HepG2 (cell line): ENCODE data around the gene TMED3. TPM values are rescaled to one million over a fixed set of nuclear protein-coding genes. Genes with fewer than 3 reads are reported as not detected.

Source experiments
- ARNT ChIP-seq: fragments of 450-650 bp; IDR thresholded peaks from 2 replicates; pipeline ENCODE4 v1.6.1; 2017
- ATRX ChIP-seq: sonication (generic); formaldehyde crosslinking; IDR thresholded peaks from 2 replicates; pipeline ENCODE4 v1.4.0; 2020; ENCODE audit warnings: missing genetic modification reagents, borderline replicate concordance
- CBFB ChIP-seq: sonication (generic); formaldehyde crosslinking; IDR thresholded peaks from 2 replicates; pipeline ENCODE4 v1.4.0; 2020; ENCODE audit warnings: missing genetic modification reagents
- HIC2 ChIP-seq: sonication (generic); formaldehyde crosslinking; IDR thresholded peaks from 2 replicates; pipeline ENCODE4 v1.9.0; 2022; ENCODE audit warnings: low read depth, missing genetic modification reagents
- HNRNPH1 ChIP-seq: fragments of 200-400 bp; formaldehyde crosslinking; optimal IDR thresholded peaks from 2 replicates; pipeline ENCODE3; 2017; ENCODE audit warnings: mild to moderate bottlenecking, low read depth, low read length
- PLRG1 ChIP-seq: fragments of 450-650 bp; conservative IDR thresholded peaks from 2 replicates; pipeline ENCODE4 v1.6.1; 2016
- POGZ ChIP-seq: sonication (generic); formaldehyde crosslinking; IDR thresholded peaks from 2 replicates; pipeline ENCODE4 v1.4.0; 2020; ENCODE audit warnings: mild to moderate bottlenecking, missing genetic modification reagents
- SPEN ChIP-seq: sonication (generic); formaldehyde crosslinking; IDR thresholded peaks from 2 replicates; pipeline ENCODE4 v1.5.1; 2020; ENCODE audit warnings: low read depth, mild to moderate bottlenecking, missing genetic modification reagents
- ZFYVE20 ChIP-seq: sonication (generic); formaldehyde crosslinking; IDR thresholded peaks from 2 replicates; pipeline ENCODE4 v1.8.0; 2023; ENCODE audit warnings: low read depth, mild to moderate bottlenecking, moderate library complexity, missing genetic modification reagents, borderline replicate concordance
- ZNF251 ChIP-seq: sonication (generic); formaldehyde crosslinking; IDR thresholded peaks from 2 replicates; pipeline ENCODE4 v1.9.0; 2021; ENCODE audit warnings: mild to moderate bottlenecking, missing genetic modification reagents
- ZNF326 ChIP-seq: sonication (generic); formaldehyde crosslinking; IDR thresholded peaks from 2 replicates; pipeline ENCODE4 v1.4.0; 2020; ENCODE audit warnings: missing genetic modification reagents, borderline replicate concordance
- ZNF761 ChIP-seq: sonication (generic); formaldehyde crosslinking; conservative IDR thresholded peaks from 2 replicates; pipeline ENCODE4 v1.4.0; 2020; ENCODE audit warnings: mild to moderate bottlenecking, missing genetic modification reagents
- ZNF891 ChIP-seq: sonication (generic); formaldehyde crosslinking; IDR thresholded peaks from 2 replicates; pipeline ENCODE4 v1.5.0; 2020; ENCODE audit warnings: mild to moderate bottlenecking, missing genetic modification reagents
- polyA plus RNA-seq, 8 experiments: library from polyadenylated mRNA; depleted of rRNA in 3 of 8; stranded (reverse) in 7 of 8; unstranded in 1 of 8; fragments of >200 nt; fragmentation: Illumina TruSeq in 4 of 8; extraction: Trizol in 4 of 8; gene quantifications; 2 replicates each; pipeline versions ENCODE4 v1.2.1 to v1.2.3, GENCODE V29; 2011 to 2016; ENCODE audit warnings: low read depth in 4 of 8, missing spikeins in 1 of 8, mixed read lengths in 1 of 8; ENCODE audit not compliant: insufficient read depth in 1 of 8
- total RNA-seq, 5 experiments: library from RNA; depleted of rRNA; stranded (reverse); fragments of >200 nt; fragmentation: Illumina TruSeq; extraction: Trizol; gene quantifications; 2 replicates each; pipeline ENCODE4 v1.2.3, GENCODE V29; 2016; ENCODE audit warnings: low read depth in 1 of 5
- TF ChIP-seq, protein P1 (sequence below): sonication (generic); formaldehyde crosslinking; IDR thresholded peaks from 2 replicates; pipeline ENCODE4 v1.4.0; 2020; ENCODE audit warnings: missing genetic modification reagents, borderline replicate concordance
- TF ChIP-seq, protein P2 (sequence below): sonication (generic); formaldehyde crosslinking; IDR thresholded peaks from 2 replicates; pipeline ENCODE4 v1.5.1; 2020; ENCODE audit warnings: missing genetic modification reagents, mild to moderate bottlenecking, borderline replicate concordance
- TF ChIP-seq, protein P3 (sequence below): IDR thresholded peaks from 2 replicates; pipeline ENCODE4 v1.6.1; 2012; ENCODE audit warnings: inconsistent platforms
- TF ChIP-seq, protein P4 (sequence below): sonication (generic); formaldehyde crosslinking; IDR thresholded peaks from 2 replicates; pipeline ENCODE4 v1.8.1; 2023; ENCODE audit warnings: mild to moderate bottlenecking, moderate library complexity, missing genetic modification reagents

Gene TMED3
- total and polyA plus RNA-seq, 2 of the 13 experiments (the other 11 are each of a cell fraction or from before 2014, with no cell fraction given), result 125 to 155 TPM

GRCh38 chr15:79310985-79311900 is at the start of gene TMED3 (continued):
- TF ChIP-seq, protein P1, sequence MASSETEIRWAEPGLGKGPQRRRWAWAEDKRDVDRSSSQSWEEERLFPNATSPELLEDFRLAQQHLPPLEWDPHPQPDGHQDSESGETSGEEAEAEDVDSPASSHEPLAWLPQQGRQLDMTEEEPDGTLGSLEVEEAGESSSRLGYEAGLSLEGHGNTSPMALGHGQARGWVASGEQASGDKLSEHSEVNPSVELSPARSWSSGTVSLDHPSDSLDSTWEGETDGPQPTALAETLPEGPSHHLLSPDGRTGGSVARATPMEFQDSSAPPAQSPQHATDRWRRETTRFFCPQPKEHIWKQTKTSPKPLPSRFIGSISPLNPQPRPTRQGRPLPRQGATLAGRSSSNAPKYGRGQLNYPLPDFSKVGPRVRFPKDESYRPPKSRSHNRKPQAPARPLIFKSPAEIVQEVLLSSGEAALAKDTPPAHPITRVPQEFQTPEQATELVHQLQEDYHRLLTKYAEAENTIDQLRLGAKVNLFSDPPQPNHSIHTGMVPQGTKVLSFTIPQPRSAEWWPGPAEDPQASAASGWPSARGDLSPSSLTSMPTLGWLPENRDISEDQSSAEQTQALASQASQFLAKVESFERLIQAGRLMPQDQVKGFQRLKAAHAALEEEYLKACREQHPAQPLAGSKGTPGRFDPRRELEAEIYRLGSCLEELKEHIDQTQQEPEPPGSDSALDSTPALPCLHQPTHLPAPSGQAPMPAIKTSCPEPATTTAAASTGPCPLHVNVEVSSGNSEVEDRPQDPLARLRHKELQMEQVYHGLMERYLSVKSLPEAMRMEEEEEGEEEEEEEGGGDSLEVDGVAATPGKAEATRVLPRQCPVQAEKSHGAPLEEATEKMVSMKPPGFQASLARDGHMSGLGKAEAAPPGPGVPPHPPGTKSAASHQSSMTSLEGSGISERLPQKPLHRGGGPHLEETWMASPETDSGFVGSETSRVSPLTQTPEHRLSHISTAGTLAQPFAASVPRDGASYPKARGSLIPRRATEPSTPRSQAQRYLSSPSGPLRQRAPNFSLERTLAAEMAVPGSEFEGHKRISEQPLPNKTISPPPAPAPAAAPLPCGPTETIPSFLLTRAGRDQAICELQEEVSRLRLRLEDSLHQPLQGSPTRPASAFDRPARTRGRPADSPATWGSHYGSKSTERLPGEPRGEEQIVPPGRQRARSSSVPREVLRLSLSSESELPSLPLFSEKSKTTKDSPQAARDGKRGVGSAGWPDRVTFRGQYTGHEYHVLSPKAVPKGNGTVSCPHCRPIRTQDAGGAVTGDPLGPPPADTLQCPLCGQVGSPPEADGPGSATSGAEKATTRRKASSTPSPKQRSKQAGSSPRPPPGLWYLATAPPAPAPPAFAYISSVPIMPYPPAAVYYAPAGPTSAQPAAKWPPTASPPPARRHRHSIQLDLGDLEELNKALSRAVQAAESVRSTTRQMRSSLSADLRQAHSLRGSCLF (CRISPR knock-in tag), result no peak
- TF ChIP-seq HIC2 (no peak), ATRX (CRISPR knock-in tag) (no peak), HNRNPH1 (no peak), ZNF326 (CRISPR knock-in tag) (no peak), ZFYVE20 (CRISPR knock-in tag) (no peak), ARNT (no peak), PLRG1 (no peak), CBFB (CRISPR knock-in tag) (no peak), ZNF891 (peak; percentile 44; the same call in 1 of the 2 replicates), ZNF761 (CRISPR knock-in tag) (peak; percentile 90), POGZ (CRISPR knock-in tag) (peak; percentile 66), SPEN (CRISPR knock-in tag) (peak; percentile 86), ZNF251 (CRISPR knock-in tag) (peak; percentile 82)
- TF ChIP-seq, protein P2, sequence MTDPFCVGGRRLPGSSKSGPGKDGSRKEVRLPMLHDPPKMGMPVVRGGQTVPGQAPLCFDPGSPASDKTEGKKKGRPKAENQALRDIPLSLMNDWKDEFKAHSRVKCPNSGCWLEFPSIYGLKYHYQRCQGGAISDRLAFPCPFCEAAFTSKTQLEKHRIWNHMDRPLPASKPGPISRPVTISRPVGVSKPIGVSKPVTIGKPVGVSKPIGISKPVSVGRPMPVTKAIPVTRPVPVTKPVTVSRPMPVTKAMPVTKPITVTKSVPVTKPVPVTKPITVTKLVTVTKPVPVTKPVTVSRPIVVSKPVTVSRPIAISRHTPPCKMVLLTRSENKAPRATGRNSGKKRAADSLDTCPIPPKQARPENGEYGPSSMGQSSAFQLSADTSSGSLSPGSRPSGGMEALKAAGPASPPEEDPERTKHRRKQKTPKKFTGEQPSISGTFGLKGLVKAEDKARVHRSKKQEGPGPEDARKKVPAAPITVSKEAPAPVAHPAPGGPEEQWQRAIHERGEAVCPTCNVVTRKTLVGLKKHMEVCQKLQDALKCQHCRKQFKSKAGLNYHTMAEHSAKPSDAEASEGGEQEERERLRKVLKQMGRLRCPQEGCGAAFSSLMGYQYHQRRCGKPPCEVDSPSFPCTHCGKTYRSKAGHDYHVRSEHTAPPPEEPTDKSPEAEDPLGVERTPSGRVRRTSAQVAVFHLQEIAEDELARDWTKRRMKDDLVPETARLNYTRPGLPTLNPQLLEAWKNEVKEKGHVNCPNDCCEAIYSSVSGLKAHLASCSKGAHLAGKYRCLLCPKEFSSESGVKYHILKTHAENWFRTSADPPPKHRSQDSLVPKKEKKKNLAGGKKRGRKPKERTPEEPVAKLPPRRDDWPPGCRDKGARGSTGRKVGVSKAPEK (CRISPR knock-in tag), result peak; percentile 22; the same call in 1 of the 2 replicates
- TF ChIP-seq, protein P3, sequence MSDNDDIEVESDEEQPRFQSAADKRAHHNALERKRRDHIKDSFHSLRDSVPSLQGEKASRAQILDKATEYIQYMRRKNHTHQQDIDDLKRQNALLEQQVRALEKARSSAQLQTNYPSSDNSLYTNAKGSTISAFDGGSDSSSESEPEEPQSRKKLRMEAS, result peak; percentile 53; the same call in 1 of the 2 replicates
- TF ChIP-seq, protein P4, sequence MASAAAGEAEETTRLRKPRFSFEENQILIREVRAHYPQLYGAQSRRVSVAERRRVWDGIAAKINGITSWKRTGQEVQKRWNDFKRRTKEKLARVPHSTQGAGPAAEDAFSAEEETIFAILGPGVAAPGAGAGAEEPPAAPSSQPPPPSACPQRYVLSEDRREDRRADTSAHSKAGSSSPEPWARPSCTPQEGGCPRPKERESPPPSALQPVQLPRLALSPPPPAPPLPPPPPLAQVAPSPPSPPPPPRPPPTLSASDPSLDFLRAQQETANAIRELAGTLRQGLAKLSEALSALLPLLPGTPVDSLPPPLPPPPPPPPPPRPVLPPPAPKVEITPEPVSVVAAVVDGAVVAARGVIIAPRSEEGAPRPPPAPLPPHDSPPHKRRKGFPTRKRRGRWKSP (CRISPR knock-in tag), result no peak
